TTC549 (cell line): ENCODE results near the gene HOXA13.

Experiments
- FAIRE-seq: peaks from 2 replicates; lab custom pipeline; 2012; peaks lifted over from hg19 to GRCh38; lab: Jason Lieb, UNC

HOXA13 gene

GRCh38 chr7:27157702-27158431 lies 42.0 kb downstream of the HOXA13 start:
- FAIRE-seq, result no peak

GRCh38 chr7:27156916-27157701 lies 42.8 kb downstream of the HOXA13 start:
- FAIRE-seq, result no peak

GRCh38 chr7:27156508-27156898 lies 43.4 kb downstream of the HOXA13 start, which contains the start of gene HOXA7:
HOXA7 (minus strand) TSS chr7:27156675; CDS start chr7:27156545, 130 bp downstream.
- FAIRE-seq, result no peak

GRCh38 chr7:27155816-27156507 lies 43.9 kb downstream of the HOXA13 start:
- FAIRE-seq, result no peak

GRCh38 chr7:27154901-27155815 lies 44.7 kb downstream of the HOXA13 start:
- no peak for FAIRE-seq

GRCh38 chr7:27154369-27154768 lies 45.5 kb downstream of the HOXA13 start:
- no peak for FAIRE-seq

- no peak for FAIRE-seq
These were observed 46.4 kb downstream of the HOXA13 start for GRCh38 chr7:27153526-27153925.

GRCh38 chr7:27152816-27153442 lies 47.0 kb downstream of the HOXA13 start:
- no peak for FAIRE-seq

GRCh38 chr7:27151931-27152815 lies 47.7 kb downstream of the HOXA13 start, which contains the start of gene HOXA3:
HOXA3 (minus strand) TSS chr7:27152583; CDS start chr7:27110640, 41,943 bp downstream.
- no peak for FAIRE-seq

GRCh38 chr7:27151341-27151930 lies 48.5 kb downstream of the HOXA13 start:
- FAIRE-seq, result no peak

GRCh38 chr7:27150568-27151340 lies 49.1 kb downstream of the HOXA13 start:
- no peak for FAIRE-seq

GRCh38 chr7:27149842-27150567 lies 49.9 kb downstream of the HOXA13 start:
- no peak for FAIRE-seq

- no peak for FAIRE-seq
These were observed 50.9 kb downstream of the HOXA13 start for GRCh38 chr7:27148756-27149641.

- no peak for FAIRE-seq
These were observed 51.7 kb downstream of the HOXA13 start for GRCh38 chr7:27148031-27148755.

GRCh38 chr7:27147199-27148030 lies 52.5 kb downstream of the HOXA13 start, which contains the start of gene HOXA6:
HOXA6 (minus strand) TSS chr7:27147774; CDS start chr7:27147749, 25 bp downstream.
- FAIRE-seq, result no peak
